Right lobe of liver (tissue), 6 donors: Measurements from ENCODE around the gene LRP5. TPM values are rescaled to one million over a fixed set of nuclear protein-coding genes. Genes with fewer than 3 reads are reported as not detected.

Experiments used
- ATAC-seq, 4 donors: fragments of 200-7000 bp; cut with Tn5 transposase; one replicate each; pipeline ENCODE4 v1.9.1; 2020; ENCODE audit warnings: mild to moderate bottlenecking in 4 of 4, moderate library complexity in 4 of 4
- DNase-seq, 3 donors: peaks; one replicate each; pipeline ENCODE4 v3.0.0-alpha.2; 2020
- H3K27ac ChIP-seq, 3 donors: fragments of 200-600 bp; one replicate each; pipeline ENCODE4 v1.8.0; 2022
- H3K27me3 ChIP-seq, 2 donors: fragments of 200-600 bp; one replicate each; pipeline ENCODE4 v1.8.0; 2022
- H3K36me3 ChIP-seq, 4 donors: fragments of 200-600 bp; sonication (generic) in 1 of 4; one replicate each; pipeline versions ENCODE4 v1.5.1 to v1.8.0; 2017 to 2022; ENCODE audit warnings: control low read depth in 1 of 4
- H3K4me1 ChIP-seq, 4 donors: fragments of 200-600 bp; sonication (generic) in 1 of 4; one replicate each; pipeline versions ENCODE4 v1.5.1 to v1.8.0; 2017 to 2022; ENCODE audit warnings: control low read depth in 1 of 4
- H3K4me3 ChIP-seq, 3 donors: fragments of 200-600 bp; one replicate each; pipeline ENCODE4 v1.8.0; 2022
- H3K9me3 ChIP-seq, 4 donors: fragments of 200-600 bp; sonication (generic) in 1 of 4; one replicate each; pipeline versions ENCODE4 v1.5.1 to v1.8.0; 2017 to 2022; ENCODE audit warnings: control low read depth in 1 of 4
- POLR2A ChIP-seq: fragments of 450-650 bp; IDR thresholded peaks from one replicate; pipeline ENCODE4 v1.6.1; 2017; ENCODE audit warnings: antibody characterized with exemption, mild to moderate bottlenecking
- WGBS: methylation state at CpG from one replicate; pipeline ENCODE4 v1.1.6; 2018; ENCODE audit warnings: low coverage, low lambda C conversion rate; ENCODE audit not compliant: insufficient coverage; ENCODE audit errors: missing lambda C conversion rate; 5-methylcytosine and 5-hydroxymethylcytosine counted together
- intact Hi-C, 2 donors: fragments of 100-400 bp; cut with DNase I; formaldehyde crosslinking; loops; one replicate each; pipeline versions ENCODE4 v1.11.2 to v1.14.1; 2022
- total RNA-seq, 6 experiments: library from RNA; depleted of rRNA in 2 of 6; stranded (reverse); fragments of >200 nt in 2 of 6; fragmentation: NEBNext Ultra II Directional in 3 of 6; extraction: Animal tissue kit (Norgen Biotek cat#: 25700) in 3 of 6; gene quantifications; one replicate each; pipeline versions ENCODE4 v1.1.0 to v1.2.4, GENCODE V29; 2016 to 2023
- TF ChIP-seq, protein P1 (sequence below), 4 donors: fragments of 200-600 bp in 3 of 4; fragments of 450-650 bp in 1 of 4; IDR thresholded peaks; one replicate each; pipeline versions ENCODE4 v1.5.1 to v1.8.0; 2016 to 2022; ENCODE audit warnings: antibody characterized with exemption in 4 of 4, mild to moderate bottlenecking in 2 of 4
- donor health status: DM: no; HTN: yes; CAD: no.
- donor health status: DM: no; HTN: no; CAD: no.
- donor health status: DM: no; HTN: no; CAD: no.
- donor health status: DM: no; HTN: yes; CAD: no.
- donor health status: DM: no; HTN: yes; CAD: no.

Gene LRP5
- total RNA-seq, 6 experiments from 2014 or later: 74.4 to 120 (median 88.2) TPM

DNA sequence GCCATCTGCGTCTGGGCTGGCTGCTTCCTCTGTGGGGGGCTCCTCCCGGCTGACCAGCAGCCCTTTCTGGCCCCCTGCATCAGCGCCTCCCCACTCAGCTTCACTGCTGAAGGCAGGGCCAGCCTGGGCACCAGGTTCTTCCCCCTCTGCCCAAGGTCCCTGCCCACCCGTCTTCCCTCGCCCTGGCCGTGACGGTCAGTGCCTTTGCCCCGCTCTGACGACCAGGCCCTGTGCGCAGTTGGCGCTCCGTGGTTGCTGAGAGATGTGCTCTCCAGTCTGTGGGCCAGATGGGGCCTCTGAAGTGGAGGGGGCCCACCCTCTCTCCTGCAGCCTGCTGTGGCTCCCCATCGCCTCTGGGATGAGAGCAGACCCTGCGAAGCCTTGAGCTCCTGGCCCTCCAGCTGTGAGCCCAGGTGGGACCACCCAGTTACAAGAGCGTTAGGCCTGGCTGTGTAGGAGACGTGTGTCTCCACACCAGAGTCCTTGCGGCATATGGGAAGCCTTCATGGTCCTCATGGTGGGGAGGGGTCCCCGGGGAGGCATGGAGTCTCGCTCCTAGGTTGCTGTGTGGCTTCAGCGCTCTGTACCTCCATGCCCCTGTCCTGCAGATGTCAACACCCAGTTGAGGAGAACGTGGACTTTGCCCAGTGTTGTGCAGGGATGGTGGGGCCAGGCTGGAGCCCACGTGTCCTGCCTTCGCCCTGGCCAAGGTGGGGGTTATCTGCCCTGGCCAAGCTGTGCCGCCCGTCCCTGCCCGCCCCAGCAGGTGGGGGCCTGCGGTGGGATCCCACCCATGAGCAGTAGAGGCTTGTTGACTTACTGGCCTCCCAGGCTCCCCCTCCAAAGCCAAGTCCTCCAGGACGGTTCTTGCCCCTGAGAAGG, 14.2 kb downstream of the LRP5 start:
- Histone ChIP-seq H3K36me3 (no peaks in the 10 kb centered on the region), H3K9me3 (no peaks in the 10 kb centered on the region), H3K4me1 (peaks cover 2 to 97% (median 54%) of the 10 kb centered on the region in 4 donors), H3K27me3 (no peaks in the 10 kb centered on the region), H3K27ac (peak overlapping the region; percentile 28 to 87 (median 82)), H3K4me3 (peak overlapping the region in 2 of 3 donors; percentile 3 to 11)
- ATAC-seq (peak; percentile 70 to 86 (median 82)), DNase-seq (peak; percentile 72 to 90 (median 87))
- 42% methylated on average over 11 of the region's 28 CpGs for WGBS
- peak; percentile 27 for TF ChIP-seq POLR2A
- TF ChIP-seq, protein P1, sequence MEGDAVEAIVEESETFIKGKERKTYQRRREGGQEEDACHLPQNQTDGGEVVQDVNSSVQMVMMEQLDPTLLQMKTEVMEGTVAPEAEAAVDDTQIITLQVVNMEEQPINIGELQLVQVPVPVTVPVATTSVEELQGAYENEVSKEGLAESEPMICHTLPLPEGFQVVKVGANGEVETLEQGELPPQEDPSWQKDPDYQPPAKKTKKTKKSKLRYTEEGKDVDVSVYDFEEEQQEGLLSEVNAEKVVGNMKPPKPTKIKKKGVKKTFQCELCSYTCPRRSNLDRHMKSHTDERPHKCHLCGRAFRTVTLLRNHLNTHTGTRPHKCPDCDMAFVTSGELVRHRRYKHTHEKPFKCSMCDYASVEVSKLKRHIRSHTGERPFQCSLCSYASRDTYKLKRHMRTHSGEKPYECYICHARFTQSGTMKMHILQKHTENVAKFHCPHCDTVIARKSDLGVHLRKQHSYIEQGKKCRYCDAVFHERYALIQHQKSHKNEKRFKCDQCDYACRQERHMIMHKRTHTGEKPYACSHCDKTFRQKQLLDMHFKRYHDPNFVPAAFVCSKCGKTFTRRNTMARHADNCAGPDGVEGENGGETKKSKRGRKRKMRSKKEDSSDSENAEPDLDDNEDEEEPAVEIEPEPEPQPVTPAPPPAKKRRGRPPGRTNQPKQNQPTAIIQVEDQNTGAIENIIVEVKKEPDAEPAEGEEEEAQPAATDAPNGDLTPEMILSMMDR (IDR thresholded peaks at IDR 0.05): no peak
- intact Hi-C loops: loop anchor here in 1 of 2 donors (10.0 kb wide), 1 partner anchor 48 kb away; no protein-coding TSS in a partner anchor

DNA sequence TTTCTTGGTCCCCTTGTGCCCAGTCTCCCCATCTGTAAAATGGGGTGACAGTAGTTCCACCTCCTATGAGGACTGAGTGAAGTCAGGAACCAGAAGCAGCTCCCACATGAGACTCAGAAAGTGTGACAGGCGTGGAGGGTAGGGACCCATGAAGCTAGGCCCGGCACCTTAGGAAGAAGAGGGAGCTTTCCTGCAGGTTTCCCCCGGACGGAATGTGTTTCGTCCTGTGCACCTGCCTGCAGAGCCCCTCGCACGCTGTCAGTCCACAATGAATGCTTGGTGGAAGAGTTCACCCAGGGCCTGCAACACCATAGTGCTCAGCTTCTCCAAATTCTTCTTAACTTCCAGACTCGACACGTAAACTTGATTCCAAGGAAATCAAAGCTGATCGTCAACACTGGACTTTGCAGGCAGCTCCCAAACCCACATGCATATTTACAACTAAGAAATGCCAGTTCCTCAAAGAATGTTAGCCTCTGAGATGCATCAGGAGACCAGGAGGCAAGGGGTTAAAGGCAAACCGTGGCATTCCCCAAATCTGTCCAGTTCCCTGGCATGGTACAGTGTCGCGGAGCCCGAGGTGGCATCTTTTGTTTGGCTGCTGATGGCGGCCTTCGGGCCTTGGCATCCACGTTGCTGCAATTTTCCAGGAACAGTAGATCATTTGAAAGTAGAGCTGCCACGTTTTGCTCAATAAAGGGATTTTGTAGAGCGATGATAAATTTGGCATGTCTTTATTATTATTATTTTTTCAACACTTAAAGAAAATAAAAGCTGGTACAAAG, 15.4 kb downstream of the LRP5 start:
- Histone ChIP-seq H3K36me3 (no peaks in the 10 kb centered on the region), H3K4me3 (no peak overlapping the region), H3K27ac (peak overlapping the region; percentile 28 to 87 (median 82)), H3K27me3 (no peaks in the 10 kb centered on the region), H3K4me1 (peaks cover 0 to 94% (median 49%) of the 10 kb centered on the region in 4 donors), H3K9me3 (no peaks in the 10 kb centered on the region)
- intact Hi-C loops: loop anchor here in 1 of 2 donors (10.0 kb wide), 1 partner anchor 47 kb away; no protein-coding TSS in a partner anchor
- ATAC-seq (peak in 2 of 4 donors; percentile 3 to 18), DNase-seq (peak in 1 of 3 donors; percentile 29)
- 3% methylated on average over 9 of the region's 19 CpGs for WGBS
- TF ChIP-seq, protein P1 (IDR thresholded peaks at IDR 0.05): no peak
- no peak for TF ChIP-seq POLR2A

DNA sequence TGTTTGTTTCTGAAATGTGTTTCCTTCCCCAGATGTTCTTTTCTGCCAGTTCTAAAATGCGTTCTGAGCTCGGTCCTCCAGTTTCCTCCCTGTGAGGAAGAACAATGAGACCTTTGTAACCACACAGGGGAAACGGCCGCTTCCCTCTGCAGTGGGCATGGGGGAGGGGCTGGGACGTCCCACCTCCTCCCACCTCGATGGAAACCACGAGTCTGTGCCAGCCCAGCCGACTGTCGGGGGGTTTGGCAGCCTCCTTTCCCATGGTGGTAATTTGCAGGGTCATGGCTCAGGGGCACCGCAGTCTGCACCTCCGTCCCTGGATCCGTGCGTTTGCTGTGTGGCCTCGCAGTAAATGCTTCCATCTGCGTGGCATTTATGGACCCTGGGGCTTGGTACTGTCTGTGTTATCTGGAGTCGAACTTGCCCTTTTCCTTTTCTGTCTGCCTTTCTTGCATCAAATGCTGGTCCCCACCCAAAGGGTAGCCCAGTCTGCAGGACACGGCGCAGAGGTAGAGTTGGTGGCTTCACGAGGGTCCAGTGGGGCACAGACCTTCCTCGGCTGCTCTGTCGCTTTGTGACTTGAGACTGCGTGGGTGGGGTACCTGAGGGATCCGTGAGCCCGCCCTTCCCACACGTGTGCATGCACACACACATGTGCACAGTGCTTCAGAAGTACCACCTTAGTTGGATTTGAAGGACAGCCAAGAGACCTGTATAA, 16.1 kb downstream of the LRP5 start:
- H3K27ac ChIP-seq: peak overlapping the region in 1 of 3 donors; percentile 82
- no peak overlapping the region for H3K4me3 ChIP-seq
- H3K36me3 ChIP-seq: no peaks in the 10 kb centered on the region
- H3K4me1 ChIP-seq: peaks cover 0 to 93% (median 49%) of the 10 kb centered on the region in 4 donors
- intact Hi-C loops: loop anchor here in 1 of 2 donors (10.0 kb wide), 1 partner anchor 46 kb away; no protein-coding TSS in a partner anchor
- peak in 3 of 4 donors; percentile 3 to 15 (median 6) for ATAC-seq
- no peaks in the 10 kb centered on the region for H3K27me3 ChIP-seq
- WGBS: 41% methylated on average over 12 of the region's 25 CpGs
- DNase-seq: peak in 1 of 3 donors; percentile 46
- H3K9me3 ChIP-seq: no peaks in the 10 kb centered on the region
- TF ChIP-seq, protein P1 (IDR thresholded peaks at IDR 0.05): no peak
- TF ChIP-seq POLR2A: no peak

DNA sequence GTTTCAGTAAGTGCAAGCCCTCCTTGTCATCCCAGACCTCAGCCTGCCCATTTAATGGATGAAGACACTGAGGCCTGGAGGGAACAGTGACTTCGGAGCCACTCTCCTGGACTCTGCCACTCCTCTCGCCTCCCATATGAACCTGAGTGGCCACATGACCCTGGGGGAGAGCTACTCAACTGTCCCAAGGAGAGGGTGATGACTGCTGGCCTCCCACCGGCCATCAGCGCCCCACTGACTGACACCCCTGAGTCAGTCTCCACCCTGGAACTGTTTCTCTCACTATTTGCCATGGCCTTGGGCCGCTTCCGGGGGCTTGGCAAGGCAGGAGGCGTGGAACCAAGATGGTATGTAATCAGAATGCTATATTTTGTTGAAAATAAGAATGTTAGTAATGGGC, 17.1 kb downstream of the LRP5 start:
- DNase-seq: no peak
- Histone ChIP-seq H3K9me3 (no peaks in the 10 kb centered on the region), H3K4me1 (peaks cover 0 to 92% (median 46%) of the 10 kb centered on the region in 4 donors), H3K27ac (peak overlapping the region in 2 of 3 donors; percentile 48 to 54), H3K36me3 (no peaks in the 10 kb centered on the region), H3K27me3 (no peaks in the 10 kb centered on the region), H3K4me3 (no peak overlapping the region)
- TF ChIP-seq POLR2A: no peak
- TF ChIP-seq, protein P1 (IDR thresholded peaks at IDR 0.05): no peak
- intact Hi-C loops: loop anchor here in 1 of 2 donors (10.0 kb wide), 1 partner anchor 45 kb away; no protein-coding TSS in a partner anchor
- WGBS: 63% methylated on average over 3 of the region's 7 CpGs
- ATAC-seq: no peak
